BJ (cell line): ENCODE results near the gene FLVCR1. TPM values are rescaled to one million over a fixed set of nuclear protein-coding genes. Genes with fewer than 3 reads are reported as not detected.

Experiments
- CTCF ChIA-PET: fragments of 350-600 bp; formaldehyde crosslinking; extraction: SDS; loops from one replicate; lab custom pipeline; 2021; ENCODE audit warnings: antibody characterized with exemption, inconsistent platforms; lab: Yijun Ruan, JAX
- POLR2A ChIA-PET: fragments of 300-600 bp; sonication (Branson Sonifier 250); formaldehyde crosslinking; extraction: SDS; loops from one replicate; lab custom pipeline; 2021; ENCODE audit warnings: antibody characterized with exemption; lab: Charles Lee
- DNase-seq: peaks from one replicate; pipeline ENCODE4 v3.0.0-alpha.2; 2011; ENCODE audit warnings: low read depth
- H3K27me3 ChIP-seq: 2 replicates; pipeline ENCODE4 v1.6.0; 2011; ENCODE audit warnings: low read length; ENCODE audit not compliant: control insufficient read depth, insufficient read depth
- H3K36me3 ChIP-seq: 2 replicates; pipeline ENCODE4 v1.5.1; 2011; ENCODE audit warnings: low read length; ENCODE audit not compliant: control insufficient read depth, insufficient read depth
- H3K4me3 ChIP-seq: 2 replicates; pipeline ENCODE4 v1.5.1; 2011; ENCODE audit warnings: low read depth, mild to moderate bottlenecking, control low read depth, low read length
- polyA plus RNA-seq: library from polyadenylated mRNA; depleted of rRNA; stranded (reverse); fragments of >200 nt; gene quantifications from 2 replicates; pipeline ENCODE4 v1.2.3, GENCODE V29; 2011
- TF ChIP-seq, protein P1 (sequence below): IDR thresholded peaks from 2 replicates; pipeline ENCODE4 v1.5.1; 2011; ENCODE audit warnings: low read depth, mild to moderate bottlenecking, control low read depth, inconsistent platforms, low read length, moderate library complexity; ENCODE audit not compliant: insufficient read depth

FLVCR1 gene
- polyA plus RNA-seq, 1 experiment, result 0.88 TPM

- POLR2A ChIA-PET, result no interaction called here
- DNase-seq, result no peak
- TF ChIP-seq, protein P1, sequence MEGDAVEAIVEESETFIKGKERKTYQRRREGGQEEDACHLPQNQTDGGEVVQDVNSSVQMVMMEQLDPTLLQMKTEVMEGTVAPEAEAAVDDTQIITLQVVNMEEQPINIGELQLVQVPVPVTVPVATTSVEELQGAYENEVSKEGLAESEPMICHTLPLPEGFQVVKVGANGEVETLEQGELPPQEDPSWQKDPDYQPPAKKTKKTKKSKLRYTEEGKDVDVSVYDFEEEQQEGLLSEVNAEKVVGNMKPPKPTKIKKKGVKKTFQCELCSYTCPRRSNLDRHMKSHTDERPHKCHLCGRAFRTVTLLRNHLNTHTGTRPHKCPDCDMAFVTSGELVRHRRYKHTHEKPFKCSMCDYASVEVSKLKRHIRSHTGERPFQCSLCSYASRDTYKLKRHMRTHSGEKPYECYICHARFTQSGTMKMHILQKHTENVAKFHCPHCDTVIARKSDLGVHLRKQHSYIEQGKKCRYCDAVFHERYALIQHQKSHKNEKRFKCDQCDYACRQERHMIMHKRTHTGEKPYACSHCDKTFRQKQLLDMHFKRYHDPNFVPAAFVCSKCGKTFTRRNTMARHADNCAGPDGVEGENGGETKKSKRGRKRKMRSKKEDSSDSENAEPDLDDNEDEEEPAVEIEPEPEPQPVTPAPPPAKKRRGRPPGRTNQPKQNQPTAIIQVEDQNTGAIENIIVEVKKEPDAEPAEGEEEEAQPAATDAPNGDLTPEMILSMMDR, result no peak
These were observed 37.1 kb upstream of the FLVCR1 start for GRCh38 chr1:212820969-212821368.

GRCh38 chr1:212822956-212823355, 35.1 kb upstream of the FLVCR1 start:
- H3K36me3 ChIP-seq, result no peaks in the 10 kb centered on the region
- no peak overlapping the region for H3K4me3 ChIP-seq
- H3K27me3 ChIP-seq, result no peaks in the 10 kb centered on the region
- TF ChIP-seq, protein P1, result no peak
- ChIA-PET POLR2A (no interaction called here), CTCF (interaction anchor here (0.7 kb wide), 1 partner anchor 8 kb away, joined by 3 read pairs; no protein-coding TSS in a partner anchor)
- DNase-seq, result no peak

More at GRCh38 chr1:212820969-212821368, 37.1 kb upstream of the FLVCR1 start:
- H3K27me3 ChIP-seq, result no peaks in the 10 kb centered on the region
- H3K4me3 ChIP-seq, result no peak overlapping the region
- H3K36me3 ChIP-seq, result no peaks in the 10 kb centered on the region
- CTCF ChIA-PET, result no interaction called here

DNA sequence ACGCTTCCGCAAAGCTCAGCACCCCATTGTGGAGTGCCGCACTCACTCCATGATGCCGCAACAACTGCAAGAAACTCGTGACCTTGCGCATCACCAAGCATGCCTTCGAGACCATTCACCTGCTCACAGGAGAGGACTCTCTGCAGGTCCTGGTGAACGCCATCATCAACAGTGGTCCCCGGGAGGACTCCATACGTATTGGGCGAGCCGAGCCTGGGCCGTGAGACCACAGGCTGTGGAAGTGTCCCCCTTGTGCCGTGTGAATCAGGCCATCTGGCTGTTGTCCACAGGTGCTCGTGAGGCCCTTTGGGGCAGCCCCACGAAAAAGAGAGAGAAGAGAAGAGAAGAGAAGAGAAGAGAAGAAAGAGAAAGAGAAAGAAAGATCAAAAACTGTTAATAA, 33.9 kb upstream of the FLVCR1 start:
- ChIA-PET CTCF (interaction anchor here (0.6 kb wide), 1 partner anchor 183 kb away, joined by 3 read pairs; no protein-coding TSS in a partner anchor), POLR2A (no interaction called here)
- DNase-seq, result no peak
- Histone ChIP-seq H3K36me3 (no peaks in the 10 kb centered on the region), H3K27me3 (no peaks in the 10 kb centered on the region), H3K4me3 (no peak overlapping the region)
- TF ChIP-seq, protein P1, result no peak

GRCh38 chr1:212825798-212826452, 32.1 kb upstream of the FLVCR1 start:
- ChIA-PET POLR2A (interaction anchor here (0.6 kb wide), 1 partner anchor 14 kb away, joined by 7 read pairs; no protein-coding TSS in a partner anchor), CTCF (interaction anchor here (0.9 kb wide), 1 partner anchor 169 kb away, joined by 3 read pairs; no protein-coding TSS in a partner anchor)
- no peak overlapping the region for H3K4me3 ChIP-seq
- TF ChIP-seq, protein P1, result no peak
- no peaks in the 10 kb centered on the region for H3K36me3 ChIP-seq
- no peaks in the 10 kb centered on the region for H3K27me3 ChIP-seq
- DNase-seq, result no peak

DNA sequence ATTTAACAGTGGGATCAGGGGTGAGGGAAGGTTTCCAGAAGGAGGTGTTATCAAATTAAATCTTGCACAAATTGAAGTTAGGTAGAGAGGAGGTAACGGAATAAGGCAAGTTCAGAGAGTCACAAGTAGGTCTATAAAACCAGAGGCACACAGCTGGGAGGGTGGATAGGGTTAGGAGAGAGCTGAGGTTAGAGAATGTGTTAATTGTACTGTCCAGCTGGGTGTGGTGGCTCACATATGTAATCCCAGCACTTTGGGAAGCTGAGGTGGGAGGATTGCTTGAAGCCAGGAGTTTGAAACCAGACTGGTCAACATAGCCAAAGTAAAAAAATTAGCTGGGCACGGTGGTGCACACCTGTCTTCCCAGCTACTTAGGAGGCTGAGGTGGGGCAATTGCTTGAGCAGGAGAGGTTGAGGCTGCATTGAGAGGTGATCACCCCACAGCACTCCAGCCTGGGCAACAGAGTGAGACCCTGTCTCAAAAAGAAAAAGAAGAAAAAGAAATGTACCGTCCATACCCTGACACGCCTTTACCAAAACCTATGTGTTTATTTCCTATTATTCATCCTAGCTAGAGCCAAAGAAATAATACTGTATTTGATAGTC, 30.8 kb upstream of the FLVCR1 start:
- no peak for DNase-seq
- H3K36me3 ChIP-seq, result no peaks in the 10 kb centered on the region
- H3K27me3 ChIP-seq, result no peaks in the 10 kb centered on the region
- CTCF ChIA-PET, result interaction anchor here (1.0 kb wide), 1 partner anchor 12 kb away, joined by 3 read pairs; no protein-coding TSS in a partner anchor
- H3K4me3 ChIP-seq, result no peak overlapping the region
- POLR2A ChIA-PET, result interaction anchor here (0.7 kb wide), 1 partner anchor 162 kb away, joined by 8 read pairs; no protein-coding TSS in a partner anchor
- TF ChIP-seq, protein P1, result no peak
